ENCODE data around the gene RGCC. TPM values are rescaled to one million over a fixed set of nuclear protein-coding genes. Genes with fewer than 3 reads are reported as not detected.

Gene RGCC
- polyA plus RNA-seq, 1 donor = 17.1 TPM

- DNase-seq (ENCODE audit: low read depth) = no peak
Observed at GRCh38 chr13:41453620-41454019, 3.7 kb upstream of the RGCC start.

- no peak for DNase-seq (ENCODE audit: low read depth)
Observed at GRCh38 chr13:41454170-41454569, 3.2 kb upstream of the RGCC start.

- no peak for DNase-seq (ENCODE audit: low read depth)
Observed at GRCh38 chr13:41455725-41456419, 1.5 kb upstream of the RGCC start.

- no peak for DNase-seq (ENCODE audit: low read depth)
Observed at GRCh38 chr13:41457589-41458186, 338 bp downstream of the RGCC start.

- no peak for DNase-seq (ENCODE audit: low read depth)
Observed at GRCh38 chr13:41458187-41458760, 924 bp downstream of the RGCC start.

GRCh38 chr13:41458761-41459431, 1.5 kb downstream of the RGCC start:
- DNase-seq (ENCODE audit: low read depth) = no peak

- DNase-seq (ENCODE audit: low read depth) = no peak
Observed at GRCh38 chr13:41459432-41460073, 2.2 kb downstream of the RGCC start.

GRCh38 chr13:41460074-41460465, 2.7 kb downstream of the RGCC start:
- no peak for DNase-seq (ENCODE audit: low read depth)

GRCh38 chr13:41460930-41461329, 3.6 kb downstream of the RGCC start:
- no peak for DNase-seq (ENCODE audit: low read depth)

GRCh38 chr13:41461527-41462139, 4.3 kb downstream of the RGCC start:
- DNase-seq (ENCODE audit: low read depth) = no peak

GRCh38 chr13:41462427-41462826, 5.1 kb downstream of the RGCC start:
- no peak for DNase-seq (ENCODE audit: low read depth)

- DNase-seq (ENCODE audit: low read depth) = no peak
Observed at GRCh38 chr13:41463838-41464602, 6.7 kb downstream of the RGCC start.

- no peak for DNase-seq (ENCODE audit: low read depth)
Observed at GRCh38 chr13:41465241-41465847, 8.0 kb downstream of the RGCC start.

GRCh38 chr13:41465898-41466320, 8.6 kb downstream of the RGCC start:
- DNase-seq (ENCODE audit: low read depth) = no peak

- no peak for DNase-seq (ENCODE audit: low read depth)
Observed at GRCh38 chr13:41467425-41467945, 10.1 kb downstream of the RGCC start.

- no peak for DNase-seq (ENCODE audit: low read depth)
Observed at GRCh38 chr13:41468631-41469030, 11.3 kb downstream of the RGCC start.

GRCh38 chr13:41470196-41470595, 12.8 kb downstream of the RGCC start:
- no peak for DNase-seq (ENCODE audit: low read depth)

GRCh38 chr13:41471785-41472184, 14.4 kb downstream of the RGCC start:
- DNase-seq (ENCODE audit: low read depth) = no peak

- no peak for DNase-seq (ENCODE audit: low read depth)
Observed at GRCh38 chr13:41487222-41487621, 29.9 kb downstream of the RGCC start.

- DNase-seq (ENCODE audit: low read depth) = no peak
Observed at GRCh38 chr13:41488124-41488523, 30.8 kb downstream of the RGCC start.
